Choroid plexus epithelial cell (primary cell): ENCODE results near the gene NUP58.
A peak's percentile ranks its signal among the peaks of the same experiment; 100 is the strongest.

ENCODE experiments used
- DNase-seq: peaks from one replicate; pipeline ENCODE4 v3.0.0-alpha.2; 2010; ENCODE audit warnings: low read depth
- H3K4me3 ChIP-seq: 2 replicates; pipeline ENCODE4 v1.5.1; 2011; ENCODE audit warnings: low read depth, mild to moderate bottlenecking, control low read depth, low read length, moderate library complexity
- TF ChIP-seq, protein P1 (sequence below): conservative IDR thresholded peaks from 2 replicates; pipeline ENCODE4 v1.5.1; 2011; ENCODE audit warnings: low read depth, mild to moderate bottlenecking, control low read depth, inconsistent platforms, low read length, moderate library complexity

NUP58 gene

GRCh38 chr13:25380741-25381324 is 79.4 kb downstream of the NUP58 start:
- TF ChIP-seq, protein P1, sequence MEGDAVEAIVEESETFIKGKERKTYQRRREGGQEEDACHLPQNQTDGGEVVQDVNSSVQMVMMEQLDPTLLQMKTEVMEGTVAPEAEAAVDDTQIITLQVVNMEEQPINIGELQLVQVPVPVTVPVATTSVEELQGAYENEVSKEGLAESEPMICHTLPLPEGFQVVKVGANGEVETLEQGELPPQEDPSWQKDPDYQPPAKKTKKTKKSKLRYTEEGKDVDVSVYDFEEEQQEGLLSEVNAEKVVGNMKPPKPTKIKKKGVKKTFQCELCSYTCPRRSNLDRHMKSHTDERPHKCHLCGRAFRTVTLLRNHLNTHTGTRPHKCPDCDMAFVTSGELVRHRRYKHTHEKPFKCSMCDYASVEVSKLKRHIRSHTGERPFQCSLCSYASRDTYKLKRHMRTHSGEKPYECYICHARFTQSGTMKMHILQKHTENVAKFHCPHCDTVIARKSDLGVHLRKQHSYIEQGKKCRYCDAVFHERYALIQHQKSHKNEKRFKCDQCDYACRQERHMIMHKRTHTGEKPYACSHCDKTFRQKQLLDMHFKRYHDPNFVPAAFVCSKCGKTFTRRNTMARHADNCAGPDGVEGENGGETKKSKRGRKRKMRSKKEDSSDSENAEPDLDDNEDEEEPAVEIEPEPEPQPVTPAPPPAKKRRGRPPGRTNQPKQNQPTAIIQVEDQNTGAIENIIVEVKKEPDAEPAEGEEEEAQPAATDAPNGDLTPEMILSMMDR, result no peak
- DNase-seq, result no peak
- H3K4me3 ChIP-seq, result no peak overlapping the region

- TF ChIP-seq, protein P1, result no peak
- no peak overlapping the region for H3K4me3 ChIP-seq
- peak; percentile 37 for DNase-seq
These were observed 83.5 kb downstream of the NUP58 start for GRCh38 chr13:25384758-25385410.

- TF ChIP-seq, protein P1, result no peak
- no peak for DNase-seq
These were observed 90.5 kb downstream of the NUP58 start for GRCh38 chr13:25391932-25392331.

More at GRCh38 chr13:25391932-25392331, 90.5 kb downstream of the NUP58 start:
- H3K4me3 ChIP-seq, result no peak overlapping the region
